GM23248 (cell line): ENCODE measurements around the gene MOAP1.

ENCODE experiments used
- EZH2 ChIP-seq: fragments of 200-600 bp; sonication (generic); IDR thresholded peaks from 2 replicates; pipeline ENCODE4 v1.6.1; 2018; ENCODE audit warnings: antibody characterized with exemption, mild to moderate bottlenecking; ENCODE audit not compliant: insufficient read depth, poor library complexity, severe bottlenecking
- EZH2phosphoT487 ChIP-seq: fragments of 200-600 bp; sonication (generic); IDR thresholded peaks from 2 replicates; pipeline ENCODE4 v1.6.1; 2018; ENCODE audit warnings: antibody characterized with exemption, moderate library complexity, mild to moderate bottlenecking, low read depth; ENCODE audit not compliant: insufficient read depth

- TF ChIP-seq EZH2phosphoT487 (no peak), EZH2 (no peak)
Observed at GRCh38 chr14:93183596-93184317, 940 bp downstream of the MOAP1 start.
